GM18907 (cell line): Measurements from ENCODE around the gene SLC1A1.

Source experiments
- ATAC-seq: cut with Tn5 transposase; IDR thresholded peaks from one replicate; pipeline ENCODE4 v1.9.1; 2021; ENCODE audit warnings: mild to moderate bottlenecking, moderate library complexity; ENCODE audit not compliant: unreplicated experiment

Gene SLC1A1

DNA sequence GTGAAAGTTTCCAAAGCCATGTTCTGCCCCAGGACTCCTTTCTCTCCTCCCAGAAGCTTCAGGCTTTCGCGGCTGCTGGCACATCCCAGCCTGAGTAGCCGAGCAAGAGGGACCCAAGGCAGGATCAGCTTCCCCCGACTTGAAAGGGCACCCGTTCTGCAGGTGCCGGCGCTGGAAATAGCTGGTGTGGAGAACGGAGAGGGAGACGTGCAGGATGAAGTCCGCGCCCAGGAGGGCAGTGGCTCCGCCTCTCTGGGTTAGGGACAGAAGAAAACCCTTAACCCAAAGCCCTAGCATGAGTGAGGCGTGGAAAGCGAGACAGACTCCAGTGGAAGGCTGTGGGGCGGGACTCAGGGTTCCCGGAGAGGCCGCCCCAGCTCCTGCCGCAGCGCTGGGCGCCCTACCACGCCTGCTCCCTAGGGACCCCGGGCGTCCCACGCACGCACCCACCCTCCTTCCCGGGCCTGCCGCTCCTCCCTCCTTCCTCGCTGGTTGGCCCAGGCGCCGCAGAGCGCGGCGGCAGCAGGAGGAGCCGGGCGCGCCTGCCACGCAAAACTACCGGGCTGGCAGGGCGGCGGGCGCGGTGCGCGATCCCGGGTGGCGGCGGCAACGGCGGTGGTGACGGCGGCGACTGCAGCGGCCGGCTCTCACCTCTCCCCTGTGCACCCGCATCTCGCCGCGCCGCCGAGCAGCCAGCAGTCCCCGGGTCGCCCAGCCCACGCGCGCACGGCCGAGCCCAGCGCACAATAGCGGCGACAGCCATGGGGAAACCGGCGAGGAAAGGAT is at the start of gene SLC1A1:
Gene SLC1A1, plus strand, starts transcription at position 550 of the 786 bp plus-strand sequence. Its CDS starts 212 bp downstream, at position 762.
- peak; percentile 72 for ATAC-seq

DNA sequence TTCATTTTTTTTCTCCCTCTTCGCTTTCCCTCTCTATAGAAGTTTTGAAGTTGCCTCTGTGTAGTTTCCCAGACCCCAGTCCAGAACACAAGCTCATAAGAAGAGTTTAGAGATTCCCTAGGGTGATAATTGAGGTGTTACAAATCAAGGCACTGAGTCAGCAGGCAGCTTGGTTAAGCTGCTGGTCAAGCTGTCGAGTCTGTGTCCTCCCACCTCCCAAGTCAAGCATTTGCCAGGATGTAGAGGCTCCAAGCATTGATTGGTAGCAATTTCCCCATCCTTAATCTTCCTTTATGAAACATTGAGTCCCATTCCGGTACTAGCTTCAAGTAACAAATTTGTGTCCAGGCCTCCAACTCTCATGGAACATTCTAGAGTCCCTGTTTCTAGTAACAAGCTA is 47.5 kb upstream of the SLC1A1 start:
- ATAC-seq = no peak

DNA sequence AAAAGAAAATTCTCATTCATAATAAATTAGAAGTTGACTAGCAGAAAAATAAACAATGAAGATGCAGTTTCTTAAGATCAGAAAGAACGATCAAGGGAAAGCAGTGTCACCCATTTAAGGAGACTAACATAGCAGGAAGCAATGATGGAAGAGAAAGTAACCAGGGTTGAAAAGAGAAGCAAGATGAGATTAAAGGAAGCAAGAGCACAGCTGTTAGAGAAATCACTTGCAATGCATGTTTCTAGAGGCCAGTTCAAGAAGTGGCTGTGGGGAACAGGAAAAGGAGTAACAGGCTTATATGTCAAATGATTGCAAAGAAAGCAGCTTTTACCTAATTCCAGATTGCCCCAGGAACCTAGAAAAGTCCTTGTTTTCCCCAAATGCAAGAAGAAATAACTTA is 46.8 kb upstream of the SLC1A1 start:
- ATAC-seq = no peak

DNA sequence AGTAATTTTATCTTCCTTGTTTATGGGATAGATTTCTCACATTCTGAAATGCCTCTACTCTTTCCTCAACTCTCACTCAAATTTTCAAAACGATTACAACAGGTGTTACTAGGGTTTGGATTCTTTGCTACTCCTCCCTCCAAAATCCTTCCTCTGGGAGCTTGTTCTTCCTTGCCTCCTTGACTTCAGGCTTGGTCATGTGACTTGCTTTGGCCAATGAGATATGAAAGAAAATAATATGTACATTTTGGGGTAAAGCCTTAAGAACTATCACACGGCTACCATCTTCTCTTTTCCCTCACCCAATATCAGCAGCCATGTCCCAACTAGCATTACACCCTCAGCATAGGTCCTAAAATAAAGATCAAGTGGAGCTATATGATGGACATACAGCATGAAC is 28.8 kb upstream of the SLC1A1 start:
- no peak for ATAC-seq

DNA sequence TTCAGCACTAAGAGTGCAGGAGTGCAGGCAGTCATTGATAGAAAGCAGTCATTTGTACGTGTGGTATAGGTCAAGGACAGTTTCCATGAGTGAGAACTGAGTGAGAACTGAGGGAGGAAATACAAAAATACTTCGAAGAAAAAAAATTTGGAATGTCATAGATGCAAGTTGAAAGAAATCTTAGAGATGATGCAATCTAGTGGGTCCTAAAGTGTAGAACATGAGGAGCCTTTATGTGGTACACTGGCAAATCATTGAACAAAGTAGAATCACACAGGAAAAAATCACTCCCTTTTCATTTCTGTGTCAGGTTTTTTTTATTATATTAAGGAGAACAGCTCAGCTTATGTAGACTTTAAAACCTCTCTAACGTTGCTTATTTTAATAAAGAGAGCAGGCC is 26.4 kb upstream of the SLC1A1 start:
- no peak for ATAC-seq

DNA sequence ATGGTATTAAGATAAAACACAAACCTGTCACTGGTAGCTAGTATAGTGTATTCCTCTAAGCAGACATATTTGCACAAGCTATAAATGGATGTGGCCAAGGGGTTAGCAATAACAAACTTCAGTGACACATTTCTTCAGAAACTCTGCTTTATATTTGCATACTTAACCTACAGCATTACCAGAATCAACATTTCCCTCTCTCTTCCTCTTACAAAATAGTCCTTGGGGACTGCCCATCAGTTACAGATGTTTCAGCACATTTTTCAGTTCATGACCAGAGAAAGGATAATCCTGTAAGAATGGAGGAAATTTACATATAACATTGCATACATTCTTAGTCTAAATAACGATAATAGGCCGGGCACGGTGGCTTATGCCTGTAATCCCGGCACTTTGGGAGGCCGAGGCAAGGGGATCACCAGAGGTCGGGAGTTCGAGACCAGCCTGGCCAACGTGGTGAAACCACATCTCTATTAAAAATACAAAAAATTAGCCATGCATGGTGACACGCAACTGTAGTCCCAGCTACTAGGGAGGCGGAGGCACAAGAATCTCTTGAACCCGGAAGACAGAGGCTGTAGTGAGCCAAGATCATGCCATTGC is 25.3 kb upstream of the SLC1A1 start:
- peak; percentile 96 for ATAC-seq

DNA sequence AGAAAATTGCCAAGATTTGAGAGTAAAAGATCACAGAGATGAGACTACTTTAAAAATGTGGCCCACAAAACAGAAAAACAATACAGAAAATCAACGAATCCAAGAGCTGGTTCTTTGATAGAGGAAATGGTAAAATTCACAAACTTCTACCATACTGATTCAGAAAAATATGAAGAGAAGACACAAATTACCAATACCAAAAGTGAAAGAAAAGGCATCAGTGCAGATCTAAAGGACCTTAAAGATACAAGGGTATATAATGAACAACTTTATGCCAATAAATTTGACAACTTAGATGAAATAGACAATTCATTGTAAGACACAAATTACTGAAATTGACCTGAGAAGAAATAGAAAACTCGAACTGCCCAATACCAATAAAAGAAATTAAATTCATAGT is 24.4 kb upstream of the SLC1A1 start:
- no peak for ATAC-seq

DNA sequence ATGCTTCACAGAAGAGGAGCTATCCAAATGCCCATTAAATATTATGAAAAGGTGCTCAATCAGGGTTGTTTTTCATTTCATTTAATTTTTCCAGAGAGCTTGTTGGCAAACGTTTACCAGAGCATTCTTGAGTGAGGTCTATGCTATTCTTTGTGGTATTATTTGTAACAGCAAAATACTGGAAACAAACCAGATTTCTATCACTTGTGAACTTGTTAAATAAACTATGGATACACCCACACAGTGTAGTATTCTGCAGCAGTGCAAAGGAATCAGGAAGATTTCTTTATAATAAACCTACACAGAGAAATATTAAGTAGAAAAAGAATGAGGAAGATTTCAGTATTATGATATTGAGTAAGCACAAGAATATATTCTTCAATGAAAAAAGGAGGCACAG is 15.0 kb upstream of the SLC1A1 start:
- ATAC-seq = no peak

DNA sequence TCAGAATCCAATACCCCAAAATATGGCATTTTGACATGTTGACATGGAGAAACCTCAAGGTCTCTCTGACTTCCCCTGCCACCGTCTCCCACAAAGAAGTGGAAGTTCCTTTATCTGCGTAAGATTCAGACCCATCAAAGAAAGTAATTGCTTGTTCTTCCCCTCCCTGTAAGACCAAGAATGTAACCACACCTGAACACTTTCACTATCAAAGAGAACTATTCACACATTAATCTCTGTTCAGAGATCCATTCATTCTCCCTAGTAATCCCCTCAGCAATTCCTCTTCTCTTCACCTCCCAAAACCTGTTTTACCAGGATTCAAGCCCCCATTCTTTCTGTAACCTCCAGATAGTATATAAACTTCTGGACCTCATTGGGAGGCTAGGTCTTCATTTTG is 4.1 kb upstream of the SLC1A1 start:
- ATAC-seq = no peak

DNA sequence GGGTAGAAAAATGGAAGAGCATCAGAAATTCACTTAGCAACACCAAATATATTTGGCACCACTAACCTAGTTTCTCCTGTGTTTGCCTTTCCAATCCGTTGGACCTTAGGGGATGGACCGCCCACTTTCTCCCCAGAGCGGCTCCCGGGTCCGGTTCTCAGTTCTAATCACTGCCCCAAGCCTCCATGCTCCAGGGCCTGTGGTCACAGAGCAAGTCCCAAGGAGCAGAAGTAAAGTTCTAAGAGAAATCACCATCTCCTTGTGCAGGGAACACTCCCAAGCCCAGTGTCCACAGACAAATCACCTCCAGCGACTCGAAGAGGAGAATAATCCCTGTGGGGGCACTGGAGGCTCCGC is 728 bp upstream of the SLC1A1 start:
- ATAC-seq = peak; percentile 7

DNA sequence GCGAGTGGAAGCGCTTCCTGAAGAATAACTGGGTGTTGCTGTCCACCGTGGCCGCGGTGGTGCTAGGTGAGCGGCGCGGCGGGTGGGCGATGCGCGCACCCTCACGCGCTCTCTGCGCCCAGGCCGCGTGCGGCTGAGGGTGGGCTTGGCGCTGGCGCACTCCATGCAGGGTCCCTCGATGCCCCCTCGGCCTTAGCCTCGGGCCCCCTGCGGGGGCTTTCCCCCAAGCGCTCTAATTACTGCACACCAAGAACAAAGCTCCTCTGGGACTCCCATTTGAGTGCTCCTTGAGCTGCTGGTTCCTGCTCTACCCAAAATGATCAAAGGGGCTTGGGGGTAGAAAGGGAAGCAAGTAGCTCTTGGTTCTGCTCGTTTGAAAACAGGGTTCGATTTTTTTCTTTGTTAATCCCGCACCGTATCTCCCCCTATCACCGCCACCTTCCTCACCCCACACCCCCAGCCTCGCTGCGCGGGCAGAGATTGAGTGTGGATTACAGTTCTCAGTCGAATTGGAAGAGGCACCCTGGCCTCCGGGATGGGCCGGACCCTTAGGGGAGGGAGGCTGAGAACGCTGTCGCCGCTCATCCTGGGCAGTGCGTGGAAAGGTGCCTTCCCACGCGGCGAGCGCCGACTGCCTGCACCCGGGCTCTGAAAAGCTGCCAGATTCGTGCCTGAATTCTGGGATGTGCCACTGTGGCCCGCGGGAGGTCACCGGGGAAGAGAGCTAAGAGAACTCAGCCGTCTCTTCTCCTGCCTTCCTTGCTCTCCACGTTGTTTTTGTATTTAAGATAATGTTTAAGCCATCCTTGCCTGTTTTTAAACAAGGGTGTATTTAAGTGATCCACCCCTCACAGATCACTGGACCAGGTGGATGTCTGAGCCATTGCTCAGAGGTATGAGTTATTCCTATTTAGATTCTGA is 697 bp downstream of the SLC1A1 start:
- ATAC-seq = peak; percentile 6

DNA sequence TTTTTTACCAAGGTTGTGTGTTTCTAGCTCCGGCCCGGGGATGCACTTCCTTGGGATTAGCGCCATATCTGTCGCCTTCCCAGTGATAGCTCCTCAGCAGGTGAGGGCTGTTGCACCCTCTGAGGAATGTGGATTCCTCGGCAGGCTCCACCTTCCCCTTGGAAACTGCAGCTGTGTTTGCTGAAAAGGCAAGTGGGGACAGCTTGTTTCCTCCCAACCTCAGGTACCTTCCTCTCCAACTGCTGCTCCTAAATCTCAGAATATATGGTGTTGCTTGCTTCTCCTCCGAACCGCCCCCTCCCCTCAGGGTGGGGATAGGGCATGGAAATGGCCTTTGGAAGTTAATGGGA is 1.3 kb downstream of the SLC1A1 start:
- no peak for ATAC-seq

DNA sequence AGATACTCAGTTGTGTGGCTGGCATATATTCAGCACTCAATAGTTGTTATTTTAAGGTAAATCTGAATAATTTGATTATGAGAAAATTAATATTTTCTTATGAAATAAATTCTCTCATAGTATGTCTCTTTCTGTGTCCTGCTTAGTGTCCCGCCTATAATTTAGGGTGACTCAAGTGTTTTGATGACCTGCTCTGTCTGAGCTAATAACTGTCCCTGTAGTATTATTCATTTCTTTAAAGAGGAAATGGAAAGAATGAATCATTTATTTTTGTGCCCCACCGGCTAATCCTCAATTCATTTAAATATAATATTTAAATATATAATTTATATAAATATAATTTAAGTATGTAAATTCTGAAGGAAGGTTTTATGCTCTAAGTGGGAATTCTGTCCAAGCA is 4.1 kb downstream of the SLC1A1 start:
- no peak for ATAC-seq

DNA sequence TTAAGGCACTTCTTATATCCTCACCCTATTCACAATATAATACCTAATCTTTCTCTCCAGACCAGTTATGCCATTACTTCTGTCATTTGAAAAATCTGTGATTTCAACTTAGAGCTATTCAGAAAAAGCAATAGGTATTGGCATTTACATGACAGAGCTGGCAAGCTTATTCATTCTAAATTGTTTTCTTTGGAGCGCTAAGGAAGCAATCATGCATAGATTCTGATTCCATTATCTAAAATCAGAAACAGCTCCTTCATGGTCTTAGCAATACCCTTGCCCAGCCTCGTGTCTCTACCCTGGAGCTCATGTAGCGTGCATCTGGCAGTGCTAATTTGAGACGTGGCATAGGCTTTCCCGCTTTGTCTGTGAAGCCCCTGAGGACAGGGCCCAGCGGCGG is 4.5 kb downstream of the SLC1A1 start:
- no peak for ATAC-seq

DNA sequence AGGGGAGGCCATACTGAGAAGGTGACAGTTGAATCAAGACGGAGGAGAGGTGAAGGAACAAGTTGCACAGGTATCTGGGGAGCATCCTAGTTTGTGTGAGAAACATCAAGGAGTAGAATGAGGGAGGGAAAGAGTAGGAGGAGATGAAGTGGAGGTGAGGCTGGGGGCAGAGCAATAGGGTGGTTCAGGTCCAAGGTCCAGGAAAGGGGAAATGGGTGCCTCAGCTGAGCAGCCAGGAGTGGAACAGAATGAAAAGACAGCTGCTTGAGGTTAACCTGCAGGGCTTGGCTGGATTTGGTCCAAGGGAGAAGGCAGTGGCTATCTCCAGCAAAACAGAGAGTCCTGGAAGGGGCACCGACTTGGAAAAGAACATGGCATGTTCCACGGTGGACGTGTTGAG is 5.3 kb downstream of the SLC1A1 start:
- ATAC-seq = no peak

DNA sequence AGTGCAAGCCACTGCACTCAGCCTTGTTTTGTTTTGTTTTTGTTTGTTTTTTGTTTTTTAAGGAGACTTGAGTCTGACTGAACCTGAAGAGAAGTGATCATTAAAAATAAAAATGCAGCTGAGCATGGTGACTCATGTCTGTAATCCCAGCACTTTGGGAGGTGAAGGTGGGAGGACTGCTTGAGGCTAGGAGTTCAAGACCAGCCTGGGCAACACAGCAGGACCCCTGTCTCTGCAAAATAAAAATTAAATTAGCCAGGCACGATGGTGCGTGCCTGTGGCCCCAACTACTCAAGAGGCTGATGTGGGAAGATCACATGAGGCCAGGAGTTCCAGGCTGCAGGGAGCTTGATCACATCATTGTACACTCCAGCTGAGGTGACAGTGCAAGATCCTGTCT is 6.2 kb downstream of the SLC1A1 start:
- no peak for ATAC-seq

DNA sequence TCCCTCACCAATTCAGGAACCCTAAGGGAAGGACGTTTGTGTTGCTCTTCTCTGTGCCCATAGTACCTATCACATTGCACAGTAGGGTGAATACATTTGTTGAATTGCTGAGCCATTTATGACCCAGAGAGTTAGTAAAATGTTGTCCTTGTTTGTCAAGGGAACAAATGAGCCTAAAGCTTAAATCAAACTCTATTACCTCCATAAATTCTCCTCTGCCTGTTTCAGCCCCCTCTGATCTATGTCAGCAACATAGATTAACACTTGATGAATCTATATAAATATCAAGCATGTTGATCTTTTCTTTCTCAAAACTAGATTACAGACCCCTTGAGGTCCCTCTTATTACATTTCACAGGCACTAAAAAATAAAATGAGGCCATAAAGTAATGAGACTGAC is 7.1 kb downstream of the SLC1A1 start:
- no peak for ATAC-seq

DNA sequence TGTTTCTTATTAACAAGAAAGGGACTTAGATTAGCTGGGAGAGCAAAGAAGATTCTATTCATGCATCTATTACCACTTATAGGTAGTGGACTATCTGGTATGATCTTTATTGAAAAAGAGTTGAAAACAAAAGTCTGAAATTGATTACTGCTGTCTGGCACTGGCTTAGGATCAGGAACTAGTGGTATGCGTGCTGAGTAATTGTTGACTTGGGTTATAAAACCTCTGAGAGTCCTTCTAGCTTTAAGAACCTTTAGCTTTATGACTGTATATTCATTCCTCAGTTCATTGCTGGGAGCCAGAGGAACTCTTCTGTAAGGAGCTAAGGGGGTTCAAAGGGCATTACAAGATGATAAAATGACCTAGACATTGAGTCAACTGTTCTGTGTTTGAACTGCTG is 7.6 kb downstream of the SLC1A1 start:
- ATAC-seq = no peak

DNA sequence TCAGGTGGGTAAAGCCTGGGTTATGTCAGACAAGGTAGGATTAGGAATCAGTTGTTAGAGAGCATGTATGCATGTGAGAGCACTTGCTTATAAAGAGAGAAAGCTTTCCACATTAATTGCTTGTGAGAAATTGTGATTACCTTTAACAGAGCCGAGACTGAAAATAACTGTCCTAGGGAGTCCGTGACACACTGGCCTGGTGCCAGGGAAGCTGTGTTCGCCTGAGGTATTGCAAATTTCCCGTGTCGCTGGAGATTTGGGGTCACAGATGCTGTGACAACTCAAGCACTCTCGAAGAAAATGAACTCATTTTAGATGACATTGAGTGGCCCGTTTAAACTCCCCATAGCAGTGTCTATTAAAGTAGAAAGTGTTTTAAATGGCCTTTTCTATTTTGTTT is 9.6 kb downstream of the SLC1A1 start:
- ATAC-seq = no peak

DNA sequence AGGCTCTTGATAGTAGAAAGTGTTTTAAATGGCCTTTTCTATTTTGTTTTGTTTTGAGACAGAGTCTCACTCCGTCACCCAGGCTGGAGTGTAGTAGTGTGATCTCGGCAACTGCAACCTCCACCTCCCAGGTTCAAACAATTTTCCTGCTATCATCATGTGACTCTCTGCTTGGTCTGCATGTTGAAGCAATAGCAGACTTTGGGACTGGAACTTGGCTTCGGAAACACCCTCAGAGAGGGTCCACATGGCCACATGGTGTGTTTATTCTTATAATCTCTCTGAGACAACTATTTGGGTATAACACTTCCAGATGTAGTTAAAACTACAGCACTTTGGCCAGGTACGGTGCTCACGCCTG is 10.9 kb downstream of the SLC1A1 start:
- ATAC-seq = no peak

DNA sequence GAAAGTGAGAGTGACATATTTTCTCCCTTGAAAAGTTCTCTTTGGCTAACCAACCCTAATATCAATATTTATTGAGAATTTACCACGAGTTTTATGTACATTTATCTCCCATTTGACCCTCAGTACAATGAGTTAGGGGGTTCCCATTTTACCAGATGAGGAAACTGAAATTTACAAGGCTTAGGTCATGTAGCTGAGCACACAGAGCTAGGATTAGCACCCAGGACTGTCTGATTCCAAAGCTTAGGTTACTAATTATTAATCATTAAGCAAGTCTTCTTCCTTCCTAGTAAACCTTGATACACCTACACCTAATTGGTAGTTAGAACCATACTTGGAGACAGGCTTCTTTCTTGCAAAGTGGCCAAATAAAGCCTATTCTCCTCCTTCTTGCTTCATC is 12.2 kb downstream of the SLC1A1 start:
- ATAC-seq = no peak

DNA sequence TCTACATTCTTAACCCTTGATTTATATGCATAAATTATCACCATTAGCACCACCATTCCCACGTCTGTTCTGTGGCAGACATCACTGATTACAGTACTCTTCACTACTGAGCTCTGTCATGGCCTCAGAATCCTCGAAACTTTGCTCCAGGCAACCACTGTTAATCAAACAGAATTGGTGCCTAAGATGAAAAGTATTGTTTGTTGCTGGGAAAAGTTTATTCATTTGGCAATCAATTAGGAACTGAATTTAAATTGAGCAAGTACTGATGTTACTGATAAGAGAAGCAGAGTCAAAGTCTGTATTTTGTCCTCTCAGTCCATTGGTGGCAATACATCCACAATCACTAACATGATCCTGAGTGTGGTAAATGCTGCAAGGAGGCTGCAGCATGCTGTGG is 12.8 kb downstream of the SLC1A1 start:
- ATAC-seq = no peak
